Endothelial cell of umbilical vein (primary cell): ENCODE data around the gene MAPK4. TPM values are rescaled to one million over a fixed set of nuclear protein-coding genes. Genes with fewer than 3 reads are reported as not detected.

Source experiments
- BruUV-seq: library from RNA; stranded (reverse); fragments of 400-500 nt; replicated peaks from 2 replicates; lab custom pipeline; 2021; lab: Mats Ljungman, UMichigan
- CTCF ChIA-PET: fragments of 300-600, 350-600 bp; sonication (Branson Sonifier 250); formaldehyde crosslinking; loops from one replicate; lab custom pipeline; 2021; ENCODE audit warnings: antibody characterized with exemption, inconsistent platforms; lab: Charles Lee
- POLR2A ChIA-PET: fragments of 300-600, 350-600 bp; sonication (Branson Sonifier 250); formaldehyde crosslinking; loops from one replicate; lab custom pipeline; 2021; ENCODE audit warnings: antibody characterized with exemption, inconsistent platforms; lab: Charles Lee
- DNase-seq: peaks from one replicate; pipeline ENCODE4 v3.0.0-alpha.2; 2011; ENCODE audit warnings: low read depth, low spot score
- FAIRE-seq: peaks from 2 replicates; lab custom pipeline; 2011; peaks lifted over from hg19 to GRCh38; lab: Jason Lieb, UNC
- H2AFZ ChIP-seq: 2 replicates; pipeline ENCODE4 v1.6.0; 2012; ENCODE audit warnings: low read depth, low read length, control low read depth, inconsistent platforms
- H3K27ac ChIP-seq: 2 replicates; pipeline ENCODE4 v1.5.1; 2011; ENCODE audit warnings: low read depth, mild to moderate bottlenecking, control low read depth, low read length, moderate library complexity; ENCODE audit not compliant: insufficient read depth
- H3K27me3 ChIP-seq, 2 experiments: 2 replicates each; pipeline versions ENCODE4 v1.6.0 to v1.6.1; 2011; ENCODE audit warnings: low read length in 2 of 2, mixed read lengths in 1 of 2; ENCODE audit not compliant: control insufficient read depth in 2 of 2, insufficient read depth in 2 of 2
- H3K36me3 ChIP-seq, 2 experiments: 2 replicates in 1 of 2; 3 replicates in 1 of 2; pipeline ENCODE4 v1.5.1; 2011; ENCODE audit warnings: low read length in 2 of 2, mild to moderate bottlenecking in 1 of 2, moderate library complexity in 1 of 2; ENCODE audit not compliant: control insufficient read depth in 2 of 2, insufficient read depth in 2 of 2; ENCODE audit errors: extremely low read depth in 1 of 2
- H3K4me1 ChIP-seq: 3 replicates; pipeline ENCODE4 v1.5.1; 2011; ENCODE audit warnings: mild to moderate bottlenecking, low read length; ENCODE audit not compliant: control insufficient read depth, insufficient read depth; ENCODE audit errors: extremely low read depth
- H3K4me2 ChIP-seq: 2 replicates; pipeline ENCODE4 v1.6.1; 2011; ENCODE audit warnings: low read length, control low read depth, mixed read lengths; ENCODE audit not compliant: insufficient read depth
- H3K4me3 ChIP-seq, 3 experiments: fragments of 200-600 bp in 1 of 3; sonication (generic), shearing (Covaris generic) in 1 of 3; replicated peaks in 1 of 3; 2 replicates each; pipeline ENCODE4 v1.5.1; 2011 to 2016; ENCODE audit warnings: control low read depth in 3 of 3, low read length in 3 of 3, mild to moderate bottlenecking in 2 of 3, inconsistent platforms in 1 of 3, low read depth in 1 of 3, moderate library complexity in 1 of 3; ENCODE audit not compliant: insufficient read depth in 1 of 3
- H3K79me2 ChIP-seq: 2 replicates; pipeline ENCODE4 v1.6.0; 2012; ENCODE audit warnings: low read length, inconsistent platforms; ENCODE audit not compliant: control insufficient read depth, insufficient read depth
- H3K9ac ChIP-seq: replicated peaks from 2 replicates; pipeline ENCODE3; 2011; ENCODE audit warnings: low read length, control low read depth; ENCODE audit not compliant: insufficient read depth; ENCODE audit errors: extremely low read depth
- H3K9me1 ChIP-seq: replicated peaks from 3 replicates; pipeline ENCODE4 v1.6.0; 2011; ENCODE audit warnings: mild to moderate bottlenecking, low read length; ENCODE audit not compliant: control insufficient read depth, insufficient read depth; ENCODE audit errors: extremely low read depth
- H3K9me3 ChIP-seq: replicated peaks from 2 replicates; pipeline ENCODE4 v1.5.1; 2012; ENCODE audit warnings: low read length, inconsistent platforms; ENCODE audit not compliant: control insufficient read depth, insufficient read depth
- H4K20me1 ChIP-seq: replicated peaks from 2 replicates; pipeline ENCODE3; 2011; ENCODE audit warnings: mild to moderate bottlenecking, low read length; ENCODE audit not compliant: control insufficient read depth, insufficient read depth; ENCODE audit errors: extremely low read depth
- CTCF ChIP-seq, 2 donors: IDR thresholded peaks; 1 replicate in 1 of 2; 2 replicates in 1 of 2; pipeline ENCODE4 v1.5.1; 2011; ENCODE audit warnings: low read length in 2 of 2, mild to moderate bottlenecking in 2 of 2, moderate library complexity in 2 of 2, control low read depth in 1 of 2, inconsistent platforms in 1 of 2, low read depth in 1 of 2; ENCODE audit not compliant: insufficient read depth in 1 of 2; ENCODE audit errors: extremely low read depth in 1 of 2
- EZH2 ChIP-seq: IDR thresholded peaks from 2 replicates; pipeline ENCODE4 v1.6.1; 2012; ENCODE audit warnings: borderline replicate concordance, low read depth, mild to moderate bottlenecking, moderate library complexity, low read length, inconsistent platforms; ENCODE audit not compliant: severe bottlenecking
- FOS ChIP-seq: IDR thresholded peaks from 2 replicates; pipeline ENCODE4 v1.6.1; 2011; ENCODE audit warnings: mild to moderate bottlenecking, low read length, moderate library complexity, borderline replicate concordance; ENCODE audit not compliant: insufficient read depth
- GATA2 ChIP-seq: IDR thresholded peaks from 2 replicates; pipeline ENCODE4 v1.7.0; 2011; ENCODE audit warnings: low read depth, mild to moderate bottlenecking, moderate library complexity, mixed read lengths, low read length; ENCODE audit not compliant: insufficient read length, insufficient read depth
- JUN ChIP-seq: IDR thresholded peaks from 2 replicates; pipeline ENCODE4 v1.6.1; 2011; ENCODE audit warnings: borderline replicate concordance, low read depth; ENCODE audit not compliant: insufficient read length, insufficient read depth
- MAX ChIP-seq: IDR thresholded peaks from 2 replicates; pipeline ENCODE4 v1.6.1; 2011; ENCODE audit not compliant: insufficient read depth, insufficient read length
- MYC ChIP-seq: IDR thresholded peaks from one replicate; pipeline ENCODE4 v1.6.1; 2011; ENCODE audit warnings: mild to moderate bottlenecking, low read depth, low read length
- POLR2A ChIP-seq: IDR thresholded peaks from 2 replicates; pipeline ENCODE4 v1.6.1; 2012; ENCODE audit warnings: low read depth, mild to moderate bottlenecking, control low read depth, low read length
- POLR2AphosphoS5 ChIP-seq: IDR thresholded peaks from 2 replicates; pipeline ENCODE4 v1.6.1; 2012; ENCODE audit warnings: low read depth, mild to moderate bottlenecking, control low read depth, low read length, moderate library complexity; ENCODE audit not compliant: insufficient read depth
- dilution Hi-C: fragments of 300-500 bp; cut with MboI; formaldehyde crosslinking; loops from one replicate; pipeline ENCODE4 v1.15.0; 2019; ENCODE audit warnings: low sequenced_read_pairs; ENCODE audit not compliant: extremely low pct_ligation_motif_present
- intact Hi-C: fragments of 100-400 bp; cut with micrococcal nuclease; formaldehyde crosslinking; loops from one replicate; pipeline ENCODE4 v1.10.0; 2022
- polyA plus RNA-seq, 4 experiments: library from polyadenylated mRNA; depleted of rRNA in 3 of 4; stranded (reverse) in 3 of 4; unstranded in 1 of 4; fragments of >200 nt; gene quantifications; 2 replicates each; pipeline versions ENCODE4 v1.2.1 to v1.2.3, GENCODE V29; 2011 to 2012; ENCODE audit warnings: missing spikeins in 1 of 4
- total RNA-seq: library from RNA; stranded (reverse); gene quantifications from 2 replicates; pipeline ENCODE4 v1.2.3, GENCODE V29; 2021

MAPK4 gene
- total and polyA plus RNA-seq, 2 donors (not counting 3 experiments of a cell fraction or from before 2014, with no cell fraction given): not detected

- dilution Hi-C loops (no loop called here), intact Hi-C loops (no loop called here)
- H3K79me2 ChIP-seq: no peaks in the 10 kb centered on the region
- H3K9ac ChIP-seq: no peak overlapping the region
- no peak for TF ChIP-seq MAX
- TF ChIP-seq JUN: no peak
- no peak for TF ChIP-seq FOS
- ChIA-PET CTCF (no interaction called here), POLR2A (no interaction called here)
- no peak overlapping the region for H3K27ac ChIP-seq
- no peaks in the 10 kb centered on the region for H3K36me3 ChIP-seq
- H2AFZ ChIP-seq: no peak overlapping the region
- H4K20me1 ChIP-seq: no peaks in the 10 kb centered on the region
- H3K4me3 ChIP-seq: no peak overlapping the region
- H3K4me1 ChIP-seq: no peaks in the 10 kb centered on the region
- no peaks in the 10 kb centered on the region for H3K27me3 ChIP-seq
- BruUV-seq: no TSS peak
- DNase-seq (no peak), FAIRE-seq (no peak)
- H3K4me2 ChIP-seq: no peak overlapping the region
- no peaks in the 10 kb centered on the region for H3K9me3 ChIP-seq
- H3K9me1 ChIP-seq: no peaks in the 10 kb centered on the region
These were observed 79.1 kb downstream of the MAPK4 start for GRCh38 chr18:50638884-50639420.

- dilution Hi-C loops (no loop called here), intact Hi-C loops (no loop called here)
- Histone ChIP-seq H3K79me2 (no peaks in the 10 kb centered on the region), H3K4me2 (no peak overlapping the region), H4K20me1 (no peaks in the 10 kb centered on the region), H3K36me3 (no peaks in the 10 kb centered on the region), H3K4me1 (no peaks in the 10 kb centered on the region), H3K27ac (no peak overlapping the region), H2AFZ (no peak overlapping the region), H3K27me3 (no peaks in the 10 kb centered on the region), H3K9me3 (no peaks in the 10 kb centered on the region), H3K9ac (no peak overlapping the region), H3K4me3 (no peak overlapping the region), H3K9me1 (no peaks in the 10 kb centered on the region)
- CTCF ChIA-PET: no interaction called here
- FAIRE-seq (no peak), DNase-seq (no peak)
- POLR2A ChIA-PET: no interaction called here
- TF ChIP-seq JUN: no peak
- TF ChIP-seq POLR2AphosphoS5: no peak
- no peak for TF ChIP-seq CTCF (IDR thresholded peaks at IDR 0.05; ENCODE audit: extremely low read depth in 1 of 2, insufficient read depth in 1 of 2, low read depth in 1 of 2, low read length in 2 of 2)
- TF ChIP-seq FOS: no peak
- no peak for TF ChIP-seq POLR2A
- TF ChIP-seq EZH2: no peak
- TF ChIP-seq MYC: no peak
- TF ChIP-seq MAX: no peak
- no peak for TF ChIP-seq GATA2
- no TSS peak for BruUV-seq
These were observed 79.8 kb downstream of the MAPK4 start for GRCh38 chr18:50639711-50640110.
